Activated CD4-positive, alpha-beta T cell treated with anti-CD3 and anti-CD28 coated beads, Interleukin-2, amount 50 U/mL, for 4 hours (primary cell): ENCODE data around the gene SPATS2L.

Source experiments
- DNase-seq, 2 experiments: peaks; one replicate each; pipeline ENCODE4 v3.0.0-alpha.2; 2020

Gene SPATS2L

GRCh38 chr2:200353120-200353519 is 46.6 kb downstream of the SPATS2L start:
- no peak for DNase-seq

GRCh38 chr2:200353874-200354273 is 47.4 kb downstream of the SPATS2L start:
- DNase-seq = no peak

- no peak for DNase-seq
Observed at GRCh38 chr2:200354833-200355751, 48.6 kb downstream of the SPATS2L start.

- DNase-seq = no peak
Observed at GRCh38 chr2:200356321-200356720, 49.8 kb downstream of the SPATS2L start.

GRCh38 chr2:200356857-200357384 is 50.4 kb downstream of the SPATS2L start:
- DNase-seq = no peak

GRCh38 chr2:200357845-200358244 is 51.4 kb downstream of the SPATS2L start:
- DNase-seq = no peak

GRCh38 chr2:200359552-200359951 is 53.1 kb downstream of the SPATS2L start:
- DNase-seq = no peak

- no peak for DNase-seq
Observed at GRCh38 chr2:200360364-200360763, 53.9 kb downstream of the SPATS2L start.

GRCh38 chr2:200362202-200362917 is 55.9 kb downstream of the SPATS2L start:
- DNase-seq = no peak

- no peak for DNase-seq
Observed at GRCh38 chr2:200363279-200363678, 56.8 kb downstream of the SPATS2L start.

GRCh38 chr2:200364142-200364541 is 57.6 kb downstream of the SPATS2L start:
- no peak for DNase-seq

- DNase-seq = no peak
Observed at GRCh38 chr2:200364620-200365019, 58.1 kb downstream of the SPATS2L start.

GRCh38 chr2:200365209-200365608 is 58.7 kb downstream of the SPATS2L start:
- no peak for DNase-seq

- DNase-seq = no peak
Observed at GRCh38 chr2:200367155-200367554, 60.7 kb downstream of the SPATS2L start.

GRCh38 chr2:200369886-200370285 is 63.4 kb downstream of the SPATS2L start:
- no peak for DNase-seq

- no peak for DNase-seq
Observed at GRCh38 chr2:200373231-200373630, 66.7 kb downstream of the SPATS2L start.

- peak; percentile 15 to 23 for DNase-seq
Observed at GRCh38 chr2:200373973-200374416, 67.5 kb downstream of the SPATS2L start.

GRCh38 chr2:200376513-200377354 is 70.2 kb downstream of the SPATS2L start:
- no peak for DNase-seq

- DNase-seq = no peak
Observed at GRCh38 chr2:200377355-200378336, 71.2 kb downstream of the SPATS2L start.

GRCh38 chr2:200378652-200379290 is 72.3 kb downstream of the SPATS2L start:
- DNase-seq = no peak
